GM23338 (cell line): ENCODE results near the gene SESN1.

Source experiments
- CREB1 ChIP-seq: fragments of 250-450 bp; sonication (Bioruptor Pico); IDR thresholded peaks from 2 replicates; pipeline ENCODE4 v1.5.0; 2020; ENCODE audit warnings: low read depth, mild to moderate bottlenecking, moderate library complexity
- EZH2 ChIP-seq: fragments of 200-600 bp; sonication (generic); IDR thresholded peaks from one replicate; pipeline ENCODE4 v1.8.0; 2017; ENCODE audit warnings: antibody characterized with exemption, mild to moderate bottlenecking, low read depth; ENCODE audit not compliant: unreplicated experiment
- TF ChIP-seq, protein P1 (sequence below), 2 experiments: fragments of 200-600 bp in 1 of 2; sonication (generic) in 1 of 2; conservative IDR thresholded peaks; 2 replicates each; pipeline versions ENCODE4 v1.5.1 to v1.6.1; 2016 to 2017; ENCODE audit warnings: antibody characterized with exemption in 2 of 2, low read depth in 2 of 2, mild to moderate bottlenecking in 2 of 2, moderate library complexity in 1 of 2
- TF ChIP-seq, protein P2 (sequence below): IDR thresholded peaks from one replicate; pipeline ENCODE4 v1.6.1; 2018; ENCODE audit warnings: antibody characterized with exemption; ENCODE audit not compliant: unreplicated experiment

DNA sequence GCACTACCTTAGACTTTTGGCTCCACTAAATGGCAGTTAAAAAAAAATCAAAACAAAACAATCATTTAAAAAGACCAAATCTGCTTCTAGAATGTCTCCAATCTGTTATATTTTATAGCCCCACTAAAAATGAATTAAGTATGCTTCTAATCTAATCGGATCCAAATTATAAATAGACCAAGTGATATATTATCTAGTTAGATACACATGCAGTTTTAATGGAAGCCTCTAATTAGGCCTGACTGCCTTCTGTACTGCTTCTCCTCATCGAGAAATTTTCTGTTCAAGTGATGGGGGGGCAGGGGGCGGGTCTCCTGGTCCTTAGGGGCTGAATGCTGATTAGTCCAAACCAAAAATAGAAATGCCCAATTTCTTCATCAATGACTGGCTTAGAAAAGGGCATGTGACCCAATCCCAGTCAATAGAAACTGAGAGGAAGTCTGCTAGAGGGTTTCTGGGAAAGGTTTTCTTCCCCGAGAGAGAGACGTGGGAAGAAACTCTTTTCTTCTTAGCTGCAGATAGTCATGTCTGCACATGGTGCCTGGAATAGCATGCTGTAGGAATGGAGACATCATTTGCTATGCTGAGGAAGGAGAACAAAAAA is 6.9 kb downstream of the SESN1 start:
- TF ChIP-seq, protein P1, sequence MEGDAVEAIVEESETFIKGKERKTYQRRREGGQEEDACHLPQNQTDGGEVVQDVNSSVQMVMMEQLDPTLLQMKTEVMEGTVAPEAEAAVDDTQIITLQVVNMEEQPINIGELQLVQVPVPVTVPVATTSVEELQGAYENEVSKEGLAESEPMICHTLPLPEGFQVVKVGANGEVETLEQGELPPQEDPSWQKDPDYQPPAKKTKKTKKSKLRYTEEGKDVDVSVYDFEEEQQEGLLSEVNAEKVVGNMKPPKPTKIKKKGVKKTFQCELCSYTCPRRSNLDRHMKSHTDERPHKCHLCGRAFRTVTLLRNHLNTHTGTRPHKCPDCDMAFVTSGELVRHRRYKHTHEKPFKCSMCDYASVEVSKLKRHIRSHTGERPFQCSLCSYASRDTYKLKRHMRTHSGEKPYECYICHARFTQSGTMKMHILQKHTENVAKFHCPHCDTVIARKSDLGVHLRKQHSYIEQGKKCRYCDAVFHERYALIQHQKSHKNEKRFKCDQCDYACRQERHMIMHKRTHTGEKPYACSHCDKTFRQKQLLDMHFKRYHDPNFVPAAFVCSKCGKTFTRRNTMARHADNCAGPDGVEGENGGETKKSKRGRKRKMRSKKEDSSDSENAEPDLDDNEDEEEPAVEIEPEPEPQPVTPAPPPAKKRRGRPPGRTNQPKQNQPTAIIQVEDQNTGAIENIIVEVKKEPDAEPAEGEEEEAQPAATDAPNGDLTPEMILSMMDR (conservative IDR thresholded peaks at IDR 0.05; ENCODE audit: low read depth in 2 of 2), result no peak
- TF ChIP-seq, protein P2, sequence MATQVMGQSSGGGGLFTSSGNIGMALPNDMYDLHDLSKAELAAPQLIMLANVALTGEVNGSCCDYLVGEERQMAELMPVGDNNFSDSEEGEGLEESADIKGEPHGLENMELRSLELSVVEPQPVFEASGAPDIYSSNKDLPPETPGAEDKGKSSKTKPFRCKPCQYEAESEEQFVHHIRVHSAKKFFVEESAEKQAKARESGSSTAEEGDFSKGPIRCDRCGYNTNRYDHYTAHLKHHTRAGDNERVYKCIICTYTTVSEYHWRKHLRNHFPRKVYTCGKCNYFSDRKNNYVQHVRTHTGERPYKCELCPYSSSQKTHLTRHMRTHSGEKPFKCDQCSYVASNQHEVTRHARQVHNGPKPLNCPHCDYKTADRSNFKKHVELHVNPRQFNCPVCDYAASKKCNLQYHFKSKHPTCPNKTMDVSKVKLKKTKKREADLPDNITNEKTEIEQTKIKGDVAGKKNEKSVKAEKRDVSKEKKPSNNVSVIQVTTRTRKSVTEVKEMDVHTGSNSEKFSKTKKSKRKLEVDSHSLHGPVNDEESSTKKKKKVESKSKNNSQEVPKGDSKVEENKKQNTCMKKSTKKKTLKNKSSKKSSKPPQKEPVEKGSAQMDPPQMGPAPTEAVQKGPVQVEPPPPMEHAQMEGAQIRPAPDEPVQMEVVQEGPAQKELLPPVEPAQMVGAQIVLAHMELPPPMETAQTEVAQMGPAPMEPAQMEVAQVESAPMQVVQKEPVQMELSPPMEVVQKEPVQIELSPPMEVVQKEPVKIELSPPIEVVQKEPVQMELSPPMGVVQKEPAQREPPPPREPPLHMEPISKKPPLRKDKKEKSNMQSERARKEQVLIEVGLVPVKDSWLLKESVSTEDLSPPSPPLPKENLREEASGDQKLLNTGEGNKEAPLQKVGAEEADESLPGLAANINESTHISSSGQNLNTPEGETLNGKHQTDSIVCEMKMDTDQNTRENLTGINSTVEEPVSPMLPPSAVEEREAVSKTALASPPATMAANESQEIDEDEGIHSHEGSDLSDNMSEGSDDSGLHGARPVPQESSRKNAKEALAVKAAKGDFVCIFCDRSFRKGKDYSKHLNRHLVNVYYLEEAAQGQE, result no peak
- no peak for TF ChIP-seq EZH2
- TF ChIP-seq CREB1 (CRISPR knock-in tag), result no peak
